Body of pancreas (tissue), 4 donors: ENCODE results near the gene FRMPD4.

Experiments used
- CTCF ChIP-seq, 7 experiments: fragments of 450-650 bp in 4 of 7; fragments of 200-600 bp in 3 of 7; sonication (generic) in 3 of 7; IDR thresholded peaks; one replicate each; pipeline ENCODE4 v1.5.1; 2016 to 2019; ENCODE audit warnings: antibody characterized with exemption in 7 of 7
- POLR2A ChIP-seq, 3 donors: fragments of 450-650 bp; IDR thresholded peaks; one replicate each; pipeline ENCODE4 v1.6.1; 2016; ENCODE audit warnings: antibody characterized with exemption in 3 of 3, mild to moderate bottlenecking in 2 of 3

- TF ChIP-seq CTCF (IDR thresholded peaks at IDR 0.05) (no peak), POLR2A (IDR thresholded peaks at IDR 0.05) (no peak)
Measured at GRCh38 chrX:12563121-12563520, 424.8 kb downstream of the FRMPD4 start.
